HepG2 (cell line): ENCODE measurements around the gene HERC5. TPM values are rescaled to one million over a fixed set of nuclear protein-coding genes. Genes with fewer than 3 reads are reported as not detected.
A peak's percentile ranks its signal among the peaks of the same experiment; 100 is the strongest.

Source experiments
- AGO1 ChIP-seq: fragments of 200-400 bp; formaldehyde crosslinking; IDR thresholded peaks from 2 replicates; pipeline ENCODE4 v1.6.1; 2017; ENCODE audit warnings: mild to moderate bottlenecking, low read depth, low read length, moderate library complexity; ENCODE audit not compliant: poor library complexity, severe bottlenecking
- GATAD1 ChIP-seq: IDR thresholded peaks from 2 replicates; pipeline ENCODE4 v1.6.1; 2016; ENCODE audit warnings: missing genetic modification reagents, missing compliant biosample characterization
- MIER3 ChIP-seq: IDR thresholded peaks from 2 replicates; pipeline ENCODE4 v1.6.1; 2016; ENCODE audit warnings: missing compliant biosample characterization, borderline replicate concordance
- NCOA5 ChIP-seq: sonication (generic); formaldehyde crosslinking; IDR thresholded peaks from 2 replicates; pipeline ENCODE4 v1.4.0; 2020; ENCODE audit warnings: missing genetic modification reagents
- SATB2 ChIP-seq: sonication (generic); formaldehyde crosslinking; IDR thresholded peaks from 2 replicates; pipeline ENCODE4 v1.5.0; 2020; ENCODE audit warnings: missing genetic modification reagents
- SP5 ChIP-seq: IDR thresholded peaks from 2 replicates; pipeline ENCODE4 v1.6.1; 2016; ENCODE audit warnings: low read depth, borderline replicate concordance
- TARDBP ChIP-seq: sonication (generic); formaldehyde crosslinking; IDR thresholded peaks from 2 replicates; pipeline ENCODE4 v1.8.0; 2022; ENCODE audit warnings: mild to moderate bottlenecking, missing genetic modification reagents
- TGIF2 ChIP-seq: IDR thresholded peaks from 2 replicates; pipeline ENCODE4 v1.6.1; 2016; ENCODE audit warnings: control low read depth, missing compliant biosample characterization
- ZFP37 ChIP-seq: sonication (generic); formaldehyde crosslinking; IDR thresholded peaks from 2 replicates; pipeline ENCODE4 v1.4.0; 2020; ENCODE audit warnings: missing genetic modification reagents, borderline replicate concordance
- ZNF256 ChIP-seq: sonication (generic); formaldehyde crosslinking; conservative IDR thresholded peaks from 2 replicates; pipeline ENCODE4 v1.4.0; 2020; ENCODE audit warnings: missing genetic modification reagents
- ZNF263 ChIP-seq: sonication (generic); formaldehyde crosslinking; IDR thresholded peaks from 2 replicates; pipeline ENCODE4 v1.4.0; 2020; ENCODE audit warnings: missing genetic modification reagents
- ZNF430 ChIP-seq: sonication (generic); formaldehyde crosslinking; IDR thresholded peaks from 2 replicates; pipeline ENCODE4 v1.9.0; 2021; ENCODE audit warnings: mild to moderate bottlenecking, missing genetic modification reagents
- ZNF510 ChIP-seq: sonication (generic); formaldehyde crosslinking; IDR thresholded peaks from 2 replicates; pipeline ENCODE4 v1.4.0; 2020; ENCODE audit warnings: low read depth, mild to moderate bottlenecking, missing genetic modification reagents
- ZNF570 ChIP-seq: sonication (generic); formaldehyde crosslinking; IDR thresholded peaks from 2 replicates; pipeline ENCODE4 v1.4.0; 2020; ENCODE audit warnings: mild to moderate bottlenecking, missing genetic modification reagents, borderline replicate concordance
- ZNF766 ChIP-seq: sonication (generic); formaldehyde crosslinking; IDR thresholded peaks from 2 replicates; pipeline ENCODE4 v1.5.0; 2020; ENCODE audit warnings: missing genetic modification reagents, borderline replicate concordance
- polyA plus RNA-seq, 8 experiments: library from polyadenylated mRNA; depleted of rRNA in 3 of 8; stranded (reverse) in 7 of 8; unstranded in 1 of 8; fragments of >200 nt; fragmentation: Illumina TruSeq in 4 of 8; extraction: Trizol in 4 of 8; gene quantifications; 2 replicates each; pipeline versions ENCODE4 v1.2.1 to v1.2.3, GENCODE V29; 2011 to 2016; ENCODE audit warnings: low read depth in 4 of 8, missing spikeins in 1 of 8, mixed read lengths in 1 of 8; ENCODE audit not compliant: insufficient read depth in 1 of 8
- total RNA-seq, 5 experiments: library from RNA; depleted of rRNA; stranded (reverse); fragments of >200 nt; fragmentation: Illumina TruSeq; extraction: Trizol; gene quantifications; 2 replicates each; pipeline ENCODE4 v1.2.3, GENCODE V29; 2016; ENCODE audit warnings: low read depth in 1 of 5
- TF ChIP-seq, protein P1 (sequence below): IDR thresholded peaks from 2 replicates; pipeline ENCODE4 v1.6.1; 2012; ENCODE audit warnings: inconsistent platforms
- TF ChIP-seq, protein P2 (sequence below): sonication (generic); formaldehyde crosslinking; IDR thresholded peaks from 2 replicates; pipeline ENCODE4 v1.8.1; 2023; ENCODE audit warnings: mild to moderate bottlenecking, moderate library complexity, missing genetic modification reagents
- TF ChIP-seq, protein P3 (sequence below): sonication (generic); formaldehyde crosslinking; IDR thresholded peaks from 2 replicates; pipeline ENCODE4 v1.5.0; 2020; ENCODE audit warnings: mild to moderate bottlenecking, missing genetic modification reagents, moderate library complexity
- TF ChIP-seq, protein P4 (sequence below): sonication (generic); formaldehyde crosslinking; IDR thresholded peaks from 2 replicates; pipeline ENCODE4 v1.4.0; 2020; ENCODE audit warnings: low read depth, mild to moderate bottlenecking, missing genetic modification reagents
- TF ChIP-seq, protein P5 (sequence below): sonication (generic); formaldehyde crosslinking; IDR thresholded peaks from 2 replicates; pipeline ENCODE4 v1.4.0; 2020; ENCODE audit warnings: mild to moderate bottlenecking, missing genetic modification reagents
- TF ChIP-seq, protein P6 (sequence below): sonication (generic); formaldehyde crosslinking; IDR thresholded peaks from 2 replicates; pipeline ENCODE4 v1.4.0; 2020; ENCODE audit warnings: missing genetic modification reagents

The HERC5 gene
- total and polyA plus RNA-seq, 2 of the 13 experiments (the other 11 are each of a cell fraction or from before 2014, with no cell fraction given): 0.13 to 0.33 TPM

DNA sequence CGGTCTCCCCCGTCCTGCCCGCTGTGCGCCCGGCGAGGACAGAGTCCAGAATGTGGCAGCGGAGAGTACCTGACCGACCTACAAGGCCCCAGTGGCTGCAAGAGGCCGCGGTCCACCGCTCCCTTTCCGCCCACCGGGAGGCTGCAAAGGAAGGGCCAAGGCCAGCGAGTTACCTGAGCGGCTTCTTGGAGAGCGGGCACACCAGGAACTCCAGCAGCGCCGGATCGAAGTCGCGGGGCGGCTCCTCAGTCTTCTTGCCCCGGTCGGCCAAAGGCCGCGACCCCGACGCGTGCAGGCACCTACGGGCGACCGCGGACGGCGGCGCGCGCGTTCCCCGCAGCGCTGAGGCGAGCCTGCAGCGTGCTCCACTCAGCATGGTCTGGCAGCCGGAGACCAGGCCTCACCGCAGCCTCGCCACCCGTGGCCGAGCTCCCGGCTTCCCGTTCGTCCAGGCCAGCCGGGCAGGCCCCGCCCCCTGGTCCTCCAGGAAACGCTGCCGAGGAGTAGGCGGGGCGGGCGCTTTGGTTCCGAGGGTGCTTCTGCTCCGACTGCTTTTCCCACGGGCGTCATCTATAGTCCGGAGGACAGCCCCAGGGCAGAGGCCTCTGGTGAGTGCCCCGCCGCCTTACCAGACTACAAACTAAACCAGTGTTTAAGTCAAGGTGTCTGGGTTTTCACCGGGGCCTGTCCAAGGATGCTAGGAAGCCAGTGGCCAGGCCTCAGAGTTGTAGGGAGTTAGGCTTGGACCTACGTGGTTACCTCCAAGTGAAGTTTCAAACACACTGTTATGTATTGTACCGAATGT, 66.6 kb downstream of the HERC5 start, which contains the start of gene PYURF (continued):
- peak; percentile 48; the same call in 1 of the 2 replicates for TF ChIP-seq ZNF263
- TF ChIP-seq ZNF766 (CRISPR knock-in tag): no peak; the same call in 1 of the 2 replicates
- TF ChIP-seq, protein P1, sequence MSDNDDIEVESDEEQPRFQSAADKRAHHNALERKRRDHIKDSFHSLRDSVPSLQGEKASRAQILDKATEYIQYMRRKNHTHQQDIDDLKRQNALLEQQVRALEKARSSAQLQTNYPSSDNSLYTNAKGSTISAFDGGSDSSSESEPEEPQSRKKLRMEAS: peak; percentile 93
- peak; percentile 64; the same call in 1 of the 2 replicates for TF ChIP-seq TARDBP (CRISPR knock-in tag)
- no peak; the same call in none of the 2 replicates for TF ChIP-seq TGIF2
- TF ChIP-seq ZNF510 (CRISPR knock-in tag): no peak
- no peak for TF ChIP-seq ZNF256 (CRISPR knock-in tag)
- TF ChIP-seq ZNF430 (CRISPR knock-in tag): peak; percentile 66; the same call in 1 of the 2 replicates
- 0 out of 2 replicates have a peak, but pooled peaks have one; percentile 84 for TF ChIP-seq ZNF570 (CRISPR knock-in tag)
- peak; percentile 88 for TF ChIP-seq SP5 (CRISPR knock-in tag)
- TF ChIP-seq, protein P2, sequence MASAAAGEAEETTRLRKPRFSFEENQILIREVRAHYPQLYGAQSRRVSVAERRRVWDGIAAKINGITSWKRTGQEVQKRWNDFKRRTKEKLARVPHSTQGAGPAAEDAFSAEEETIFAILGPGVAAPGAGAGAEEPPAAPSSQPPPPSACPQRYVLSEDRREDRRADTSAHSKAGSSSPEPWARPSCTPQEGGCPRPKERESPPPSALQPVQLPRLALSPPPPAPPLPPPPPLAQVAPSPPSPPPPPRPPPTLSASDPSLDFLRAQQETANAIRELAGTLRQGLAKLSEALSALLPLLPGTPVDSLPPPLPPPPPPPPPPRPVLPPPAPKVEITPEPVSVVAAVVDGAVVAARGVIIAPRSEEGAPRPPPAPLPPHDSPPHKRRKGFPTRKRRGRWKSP (CRISPR knock-in tag): no peak; the same call in 1 of the 2 replicates
- no peak for TF ChIP-seq NCOA5 (CRISPR knock-in tag)
- TF ChIP-seq, protein P3, sequence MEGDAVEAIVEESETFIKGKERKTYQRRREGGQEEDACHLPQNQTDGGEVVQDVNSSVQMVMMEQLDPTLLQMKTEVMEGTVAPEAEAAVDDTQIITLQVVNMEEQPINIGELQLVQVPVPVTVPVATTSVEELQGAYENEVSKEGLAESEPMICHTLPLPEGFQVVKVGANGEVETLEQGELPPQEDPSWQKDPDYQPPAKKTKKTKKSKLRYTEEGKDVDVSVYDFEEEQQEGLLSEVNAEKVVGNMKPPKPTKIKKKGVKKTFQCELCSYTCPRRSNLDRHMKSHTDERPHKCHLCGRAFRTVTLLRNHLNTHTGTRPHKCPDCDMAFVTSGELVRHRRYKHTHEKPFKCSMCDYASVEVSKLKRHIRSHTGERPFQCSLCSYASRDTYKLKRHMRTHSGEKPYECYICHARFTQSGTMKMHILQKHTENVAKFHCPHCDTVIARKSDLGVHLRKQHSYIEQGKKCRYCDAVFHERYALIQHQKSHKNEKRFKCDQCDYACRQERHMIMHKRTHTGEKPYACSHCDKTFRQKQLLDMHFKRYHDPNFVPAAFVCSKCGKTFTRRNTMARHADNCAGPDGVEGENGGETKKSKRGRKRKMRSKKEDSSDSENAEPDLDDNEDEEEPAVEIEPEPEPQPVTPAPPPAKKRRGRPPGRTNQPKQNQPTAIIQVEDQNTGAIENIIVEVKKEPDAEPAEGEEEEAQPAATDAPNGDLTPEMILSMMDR (CRISPR knock-in tag): peak; percentile 43
- TF ChIP-seq AGO1: no peak
- TF ChIP-seq GATAD1 (CRISPR knock-in tag): peak; percentile 93
- TF ChIP-seq ZFP37: no peak
- TF ChIP-seq, protein P4, sequence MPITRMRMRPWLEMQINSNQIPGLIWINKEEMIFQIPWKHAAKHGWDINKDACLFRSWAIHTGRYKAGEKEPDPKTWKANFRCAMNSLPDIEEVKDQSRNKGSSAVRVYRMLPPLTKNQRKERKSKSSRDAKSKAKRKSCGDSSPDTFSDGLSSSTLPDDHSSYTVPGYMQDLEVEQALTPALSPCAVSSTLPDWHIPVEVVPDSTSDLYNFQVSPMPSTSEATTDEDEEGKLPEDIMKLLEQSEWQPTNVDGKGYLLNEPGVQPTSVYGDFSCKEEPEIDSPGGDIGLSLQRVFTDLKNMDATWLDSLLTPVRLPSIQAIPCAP (CRISPR knock-in tag): no peak
- peak; percentile 68; the same call in 1 of the 2 replicates for TF ChIP-seq SATB2
- TF ChIP-seq, protein P5, sequence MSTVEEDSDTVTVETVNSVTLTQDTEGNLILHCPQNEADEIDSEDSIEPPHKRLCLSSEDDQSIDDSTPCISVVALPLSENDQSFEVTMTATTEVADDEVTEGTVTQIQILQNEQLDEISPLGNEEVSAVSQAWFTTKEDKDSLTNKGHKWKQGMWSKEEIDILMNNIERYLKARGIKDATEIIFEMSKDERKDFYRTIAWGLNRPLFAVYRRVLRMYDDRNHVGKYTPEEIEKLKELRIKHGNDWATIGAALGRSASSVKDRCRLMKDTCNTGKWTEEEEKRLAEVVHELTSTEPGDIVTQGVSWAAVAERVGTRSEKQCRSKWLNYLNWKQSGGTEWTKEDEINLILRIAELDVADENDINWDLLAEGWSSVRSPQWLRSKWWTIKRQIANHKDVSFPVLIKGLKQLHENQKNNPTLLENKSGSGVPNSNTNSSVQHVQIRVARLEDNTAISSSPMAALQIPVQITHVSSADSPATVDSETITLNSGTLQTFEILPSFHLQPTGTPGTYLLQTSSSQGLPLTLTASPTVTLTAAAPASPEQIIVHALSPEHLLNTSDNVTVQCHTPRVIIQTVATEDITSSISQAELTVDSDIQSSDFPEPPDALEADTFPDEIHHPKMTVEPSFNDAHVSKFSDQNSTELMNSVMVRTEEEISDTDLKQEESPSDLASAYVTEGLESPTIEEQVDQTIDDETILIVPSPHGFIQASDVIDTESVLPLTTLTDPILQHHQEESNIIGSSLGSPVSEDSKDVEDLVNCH (CRISPR knock-in tag): 0 out of 2 replicates have a peak, but pooled peaks have one; percentile 69
- TF ChIP-seq, protein P6, sequence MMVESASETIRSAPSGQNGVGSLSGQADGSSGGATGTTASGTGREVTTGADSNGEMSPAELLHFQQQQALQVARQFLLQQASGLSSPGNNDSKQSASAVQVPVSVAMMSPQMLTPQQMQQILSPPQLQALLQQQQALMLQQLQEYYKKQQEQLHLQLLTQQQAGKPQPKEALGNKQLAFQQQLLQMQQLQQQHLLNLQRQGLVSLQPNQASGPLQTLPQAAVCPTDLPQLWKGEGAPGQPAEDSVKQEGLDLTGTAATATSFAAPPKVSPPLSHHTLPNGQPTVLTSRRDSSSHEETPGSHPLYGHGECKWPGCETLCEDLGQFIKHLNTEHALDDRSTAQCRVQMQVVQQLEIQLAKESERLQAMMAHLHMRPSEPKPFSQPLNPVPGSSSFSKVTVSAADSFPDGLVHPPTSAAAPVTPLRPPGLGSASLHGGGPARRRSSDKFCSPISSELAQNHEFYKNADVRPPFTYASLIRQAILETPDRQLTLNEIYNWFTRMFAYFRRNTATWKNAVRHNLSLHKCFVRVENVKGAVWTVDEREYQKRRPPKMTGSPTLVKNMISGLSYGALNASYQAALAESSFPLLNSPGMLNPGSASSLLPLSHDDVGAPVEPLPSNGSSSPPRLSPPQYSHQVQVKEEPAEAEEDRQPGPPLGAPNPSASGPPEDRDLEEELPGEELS (CRISPR knock-in tag): peak; percentile 57
- TF ChIP-seq MIER3 (CRISPR knock-in tag): peak; percentile 92; the same call in 1 of the 2 replicates
